ENCODE results near the gene PIK3R1.

The PIK3R1 gene

GRCh38 chr5:68274847-68275651, 59.5 kb downstream of the PIK3R1 start:
- DNase-seq = no peak

GRCh38 chr5:68276740-68277139, 61.2 kb downstream of the PIK3R1 start:
- no peak for DNase-seq

- DNase-seq = no peak
These were observed 61.9 kb downstream of the PIK3R1 start for GRCh38 chr5:68277431-68277830.

- peak; percentile 48 for DNase-seq
These were observed 64.4 kb downstream of the PIK3R1 start for GRCh38 chr5:68279984-68280383.

- no peak for DNase-seq
These were observed 66.4 kb downstream of the PIK3R1 start for GRCh38 chr5:68282001-68282400.

GRCh38 chr5:68283766-68284165, 68.2 kb downstream of the PIK3R1 start:
- DNase-seq = no peak

- DNase-seq = no peak
These were observed 69.7 kb downstream of the PIK3R1 start for GRCh38 chr5:68285075-68285840.

GRCh38 chr5:68285851-68286611, 70.5 kb downstream of the PIK3R1 start:
- peak; percentile 32 for DNase-seq

- DNase-seq = no peak
These were observed 71.0 kb downstream of the PIK3R1 start for GRCh38 chr5:68286612-68286912.

GRCh38 chr5:68287631-68287975, 72.0 kb downstream of the PIK3R1 start:
- no peak for DNase-seq

GRCh38 chr5:68287976-68288706, 72.6 kb downstream of the PIK3R1 start:
- DNase-seq = peak; percentile 45

GRCh38 chr5:68288707-68289134, 73.2 kb downstream of the PIK3R1 start:
- no peak for DNase-seq

- no peak for DNase-seq
These were observed 73.9 kb downstream of the PIK3R1 start for GRCh38 chr5:68289498-68289897.

GRCh38 chr5:68290260-68290674, 74.7 kb downstream of the PIK3R1 start:
- DNase-seq = no peak

- DNase-seq = no peak
These were observed 75.3 kb downstream of the PIK3R1 start for GRCh38 chr5:68290847-68291246.

GRCh38 chr5:68292316-68292715, 76.8 kb downstream of the PIK3R1 start:
- DNase-seq = no peak

GRCh38 chr5:68295772-68296171, 80.2 kb downstream of the PIK3R1 start:
- no peak for DNase-seq

- DNase-seq = no peak
These were observed 81.3 kb downstream of the PIK3R1 start for GRCh38 chr5:68296895-68297294.

GRCh38 chr5:68297656-68298055, 82.1 kb downstream of the PIK3R1 start:
- DNase-seq = no peak

GRCh38 chr5:68298479-68298878, 82.9 kb downstream of the PIK3R1 start:
- no peak for DNase-seq

GRCh38 chr5:68299105-68299504, 83.5 kb downstream of the PIK3R1 start:
- DNase-seq = no peak

- no peak for DNase-seq
These were observed 84.0 kb downstream of the PIK3R1 start for GRCh38 chr5:68299575-68299974.
